ENCODE results near the gene OSER1.

DNA sequence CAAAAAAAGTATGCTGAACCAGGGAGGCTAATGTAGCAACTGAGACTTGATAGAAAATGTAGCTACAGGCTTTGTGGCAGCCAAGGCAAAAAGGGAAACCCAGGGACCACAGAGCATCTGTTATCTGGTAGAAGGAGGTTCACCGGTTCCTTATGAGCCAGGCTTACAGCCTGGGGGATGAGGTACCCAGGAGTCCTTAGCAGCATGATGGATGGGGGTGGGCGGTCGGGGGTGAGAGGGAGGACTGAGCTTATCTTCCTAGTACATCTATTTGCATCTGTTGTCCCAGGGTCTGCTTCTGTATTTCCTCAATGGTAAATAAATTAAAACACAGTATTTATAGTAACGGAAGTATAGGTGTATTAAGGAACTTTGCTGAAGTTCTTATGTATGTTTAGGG lies 35.4 kb upstream of the OSER1 start:
- no peak for TF ChIP-seq ESRRA (CRISPR knock-in tag; IDR thresholded peaks at IDR 0.05; ENCODE audit: borderline replicate concordance)
- TF ChIP-seq, protein P1, sequence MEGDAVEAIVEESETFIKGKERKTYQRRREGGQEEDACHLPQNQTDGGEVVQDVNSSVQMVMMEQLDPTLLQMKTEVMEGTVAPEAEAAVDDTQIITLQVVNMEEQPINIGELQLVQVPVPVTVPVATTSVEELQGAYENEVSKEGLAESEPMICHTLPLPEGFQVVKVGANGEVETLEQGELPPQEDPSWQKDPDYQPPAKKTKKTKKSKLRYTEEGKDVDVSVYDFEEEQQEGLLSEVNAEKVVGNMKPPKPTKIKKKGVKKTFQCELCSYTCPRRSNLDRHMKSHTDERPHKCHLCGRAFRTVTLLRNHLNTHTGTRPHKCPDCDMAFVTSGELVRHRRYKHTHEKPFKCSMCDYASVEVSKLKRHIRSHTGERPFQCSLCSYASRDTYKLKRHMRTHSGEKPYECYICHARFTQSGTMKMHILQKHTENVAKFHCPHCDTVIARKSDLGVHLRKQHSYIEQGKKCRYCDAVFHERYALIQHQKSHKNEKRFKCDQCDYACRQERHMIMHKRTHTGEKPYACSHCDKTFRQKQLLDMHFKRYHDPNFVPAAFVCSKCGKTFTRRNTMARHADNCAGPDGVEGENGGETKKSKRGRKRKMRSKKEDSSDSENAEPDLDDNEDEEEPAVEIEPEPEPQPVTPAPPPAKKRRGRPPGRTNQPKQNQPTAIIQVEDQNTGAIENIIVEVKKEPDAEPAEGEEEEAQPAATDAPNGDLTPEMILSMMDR (IDR thresholded peaks at IDR 0.05), result no peak
- TF ChIP-seq, protein P2, sequence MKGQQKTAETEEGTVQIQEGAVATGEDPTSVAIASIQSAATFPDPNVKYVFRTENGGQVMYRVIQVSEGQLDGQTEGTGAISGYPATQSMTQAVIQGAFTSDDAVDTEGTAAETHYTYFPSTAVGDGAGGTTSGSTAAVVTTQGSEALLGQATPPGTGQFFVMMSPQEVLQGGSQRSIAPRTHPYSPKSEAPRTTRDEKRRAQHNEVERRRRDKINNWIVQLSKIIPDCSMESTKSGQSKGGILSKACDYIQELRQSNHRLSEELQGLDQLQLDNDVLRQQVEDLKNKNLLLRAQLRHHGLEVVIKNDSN (CRISPR knock-in tag; IDR thresholded peaks at IDR 0.05), result no peak
- TF ChIP-seq ZNF281 (CRISPR knock-in tag; IDR thresholded peaks at IDR 0.05), result no peak
- TF ChIP-seq FOXP4 (CRISPR knock-in tag; IDR thresholded peaks at IDR 0.05), result no peak
- TF ChIP-seq RELA (CRISPR knock-in tag; IDR thresholded peaks at IDR 0.05; ENCODE audit: borderline replicate concordance), result no peak
- no peak for TF ChIP-seq SP1 (CRISPR knock-in tag; conservative IDR thresholded peaks at IDR 0.05)
- TF ChIP-seq, protein P3, sequence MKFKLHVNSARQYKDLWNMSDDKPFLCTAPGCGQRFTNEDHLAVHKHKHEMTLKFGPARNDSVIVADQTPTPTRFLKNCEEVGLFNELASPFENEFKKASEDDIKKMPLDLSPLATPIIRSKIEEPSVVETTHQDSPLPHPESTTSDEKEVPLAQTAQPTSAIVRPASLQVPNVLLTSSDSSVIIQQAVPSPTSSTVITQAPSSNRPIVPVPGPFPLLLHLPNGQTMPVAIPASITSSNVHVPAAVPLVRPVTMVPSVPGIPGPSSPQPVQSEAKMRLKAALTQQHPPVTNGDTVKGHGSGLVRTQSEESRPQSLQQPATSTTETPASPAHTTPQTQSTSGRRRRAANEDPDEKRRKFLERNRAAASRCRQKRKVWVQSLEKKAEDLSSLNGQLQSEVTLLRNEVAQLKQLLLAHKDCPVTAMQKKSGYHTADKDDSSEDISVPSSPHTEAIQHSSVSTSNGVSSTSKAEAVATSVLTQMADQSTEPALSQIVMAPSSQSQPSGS (CRISPR knock-in tag; IDR thresholded peaks at IDR 0.05; ENCODE audit: borderline replicate concordance, low read depth), result no peak
- no peak for TF ChIP-seq TCF7 (CRISPR knock-in tag; IDR thresholded peaks at IDR 0.05; ENCODE audit: low read depth)
- TF ChIP-seq MYBL2 (CRISPR knock-in tag; IDR thresholded peaks at IDR 0.05), result no peak
- TF ChIP-seq, protein P4, sequence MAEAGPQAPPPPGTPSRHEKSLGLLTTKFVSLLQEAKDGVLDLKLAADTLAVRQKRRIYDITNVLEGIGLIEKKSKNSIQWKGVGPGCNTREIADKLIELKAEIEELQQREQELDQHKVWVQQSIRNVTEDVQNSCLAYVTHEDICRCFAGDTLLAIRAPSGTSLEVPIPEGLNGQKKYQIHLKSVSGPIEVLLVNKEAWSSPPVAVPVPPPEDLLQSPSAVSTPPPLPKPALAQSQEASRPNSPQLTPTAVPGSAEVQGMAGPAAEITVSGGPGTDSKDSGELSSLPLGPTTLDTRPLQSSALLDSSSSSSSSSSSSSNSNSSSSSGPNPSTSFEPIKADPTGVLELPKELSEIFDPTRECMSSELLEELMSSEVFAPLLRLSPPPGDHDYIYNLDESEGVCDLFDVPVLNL (CRISPR knock-in tag; IDR thresholded peaks at IDR 0.05; ENCODE audit: borderline replicate concordance, low read depth), result no peak
- TF ChIP-seq ZNF121 (CRISPR knock-in tag; IDR thresholded peaks at IDR 0.05), result no peak
